Colonic mucosa (tissue), 4 donors: ENCODE results near the gene FAM83F. TPM values are rescaled to one million over a fixed set of nuclear protein-coding genes. Genes with fewer than 3 reads are reported as not detected.

Experiments used
- DNase-seq: peaks from one replicate; pipeline ENCODE4 v3.0.0-alpha.2; 2020
- H3K27ac ChIP-seq: fragments of 200-600 bp; one replicate; pipeline ENCODE4 v1.8.0; 2021
- H3K27me3 ChIP-seq: fragments of 200-600 bp; one replicate; pipeline ENCODE4 v1.8.0; 2021
- H3K36me3 ChIP-seq: fragments of 200-600 bp; one replicate; pipeline ENCODE4 v1.8.0; 2021
- H3K4me1 ChIP-seq: fragments of 200-600 bp; one replicate; pipeline ENCODE4 v1.8.0; 2021; ENCODE audit warnings: mild to moderate bottlenecking
- H3K4me3 ChIP-seq: fragments of 200-600 bp; one replicate; pipeline ENCODE4 v1.8.0; 2021
- H3K9ac ChIP-seq, 2 donors: one replicate each; pipeline ENCODE4 v1.7.0; 2013; ENCODE audit warnings: control low read depth in 2 of 2, low read depth in 2 of 2, low read length in 2 of 2
- H3K9me3 ChIP-seq: fragments of 200-600 bp; one replicate; pipeline ENCODE4 v1.8.0; 2021
- intact Hi-C: fragments of 100-400 bp; cut with DNase I; formaldehyde crosslinking; loops from one replicate; pipeline ENCODE4 v1.14.1; 2022
- total RNA-seq, 2 donors: library from RNA; stranded (reverse); fragmentation: NEBNext Ultra II Directional in 1 of 2; extraction: Animal tissue kit (Norgen Biotek cat#: 25700) in 1 of 2; gene quantifications; one replicate each; pipeline ENCODE4 v1.2.1, GENCODE V29; 2021
- TF ChIP-seq, protein P1 (sequence below): fragments of 200-600 bp; IDR thresholded peaks from one replicate; pipeline ENCODE4 v1.8.0; 2022; ENCODE audit warnings: antibody characterized with exemption, mild to moderate bottlenecking
- donor health status: healthy.
- donor health status: DM: no; HTN: no; CAD: no.
- donor health status: DM: no; HTN: no; CAD: no.

FAM83F gene
- total RNA-seq, 2 donors from 2014 or later: 38.3 to 40.6 TPM

DNA sequence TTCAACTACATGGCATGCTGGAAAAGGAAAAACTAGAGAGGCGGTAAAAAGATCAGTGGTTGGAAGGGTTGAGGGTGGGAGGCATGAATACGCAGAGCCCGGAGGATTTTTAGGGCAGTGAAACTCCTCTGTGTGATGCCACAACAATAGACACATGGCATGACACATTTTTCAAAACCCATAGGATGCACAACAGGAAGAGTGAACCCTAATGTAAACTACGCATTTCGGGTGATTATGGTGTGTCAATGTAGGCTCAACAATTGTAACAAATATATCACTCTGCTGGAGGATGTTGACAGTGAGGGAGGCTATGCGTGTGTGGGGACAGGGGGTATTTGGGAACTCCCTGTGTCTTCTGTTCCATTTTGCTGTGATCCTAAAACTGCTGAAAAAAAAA, 15.7 kb upstream of the FAM83F start:
- no peak for DNase-seq
- Histone ChIP-seq H3K4me1 (no peaks in the 10 kb centered on the region), H3K9me3 (no peaks in the 10 kb centered on the region), H3K36me3 (no peaks in the 10 kb centered on the region), H3K9ac (no peak overlapping the region), H3K27ac (no peak overlapping the region), H3K4me3 (no peak overlapping the region), H3K27me3 (no peaks in the 10 kb centered on the region)
- intact Hi-C loops: no loop called here
- TF ChIP-seq, protein P1, sequence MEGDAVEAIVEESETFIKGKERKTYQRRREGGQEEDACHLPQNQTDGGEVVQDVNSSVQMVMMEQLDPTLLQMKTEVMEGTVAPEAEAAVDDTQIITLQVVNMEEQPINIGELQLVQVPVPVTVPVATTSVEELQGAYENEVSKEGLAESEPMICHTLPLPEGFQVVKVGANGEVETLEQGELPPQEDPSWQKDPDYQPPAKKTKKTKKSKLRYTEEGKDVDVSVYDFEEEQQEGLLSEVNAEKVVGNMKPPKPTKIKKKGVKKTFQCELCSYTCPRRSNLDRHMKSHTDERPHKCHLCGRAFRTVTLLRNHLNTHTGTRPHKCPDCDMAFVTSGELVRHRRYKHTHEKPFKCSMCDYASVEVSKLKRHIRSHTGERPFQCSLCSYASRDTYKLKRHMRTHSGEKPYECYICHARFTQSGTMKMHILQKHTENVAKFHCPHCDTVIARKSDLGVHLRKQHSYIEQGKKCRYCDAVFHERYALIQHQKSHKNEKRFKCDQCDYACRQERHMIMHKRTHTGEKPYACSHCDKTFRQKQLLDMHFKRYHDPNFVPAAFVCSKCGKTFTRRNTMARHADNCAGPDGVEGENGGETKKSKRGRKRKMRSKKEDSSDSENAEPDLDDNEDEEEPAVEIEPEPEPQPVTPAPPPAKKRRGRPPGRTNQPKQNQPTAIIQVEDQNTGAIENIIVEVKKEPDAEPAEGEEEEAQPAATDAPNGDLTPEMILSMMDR: no peak

DNA sequence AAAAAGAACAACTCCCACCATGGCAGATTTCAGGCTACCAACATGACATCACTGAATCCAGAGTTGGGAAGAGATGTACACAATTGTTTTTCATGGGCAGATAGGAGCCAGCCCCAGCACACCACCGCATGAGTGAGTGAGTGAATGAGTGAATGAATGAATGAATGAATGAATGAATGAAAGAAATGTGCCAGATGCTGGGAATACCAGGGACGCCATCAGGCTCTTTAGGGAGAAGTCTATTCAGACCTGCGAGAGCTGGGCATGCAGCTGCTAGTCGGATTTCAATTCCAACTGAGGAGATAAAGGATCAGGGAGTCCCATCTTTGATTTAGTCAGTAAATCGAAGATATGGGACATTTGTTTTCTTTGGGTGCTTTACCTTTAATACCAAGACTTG, 15.3 kb upstream of the FAM83F start:
- no peaks in the 10 kb centered on the region for H3K36me3 ChIP-seq

DNA sequence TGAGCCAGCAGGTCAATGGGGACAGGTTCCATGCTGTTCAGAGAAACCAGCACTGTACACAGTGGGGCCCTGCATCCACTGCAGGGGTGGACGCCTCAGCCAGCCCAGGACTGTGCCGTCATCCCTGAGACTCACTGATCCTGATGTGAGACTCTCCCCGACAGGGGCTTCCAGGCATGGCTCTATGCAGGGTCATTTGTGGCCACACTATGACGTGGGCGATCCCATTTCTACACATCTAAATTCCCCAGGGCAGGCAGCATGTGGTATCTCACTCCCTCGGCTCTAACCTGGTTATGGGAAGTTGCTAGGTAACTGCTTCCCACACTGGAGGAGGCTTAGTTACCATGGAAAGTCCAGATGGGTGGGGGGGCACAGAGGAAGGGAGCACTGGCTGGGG, 14.2 kb upstream of the FAM83F start:
- Histone ChIP-seq H3K27me3 (no peaks in the 10 kb centered on the region), H3K4me1 (no peaks in the 10 kb centered on the region), H3K36me3 (no peaks in the 10 kb centered on the region), H3K9ac (no peak overlapping the region), H3K4me3 (no peak overlapping the region), H3K9me3 (no peaks in the 10 kb centered on the region), H3K27ac (no peak overlapping the region)
- TF ChIP-seq, protein P1: no peak
- intact Hi-C loops: no loop called here
- no peak for DNase-seq

More for the DNA sequence above, 15.3 kb upstream of the FAM83F start:
- TF ChIP-seq, protein P1: no peak
- H3K4me3 ChIP-seq: no peak overlapping the region
- no peaks in the 10 kb centered on the region for H3K9me3 ChIP-seq
- no peak for DNase-seq
- intact Hi-C loops: no loop called here
- H3K27me3 ChIP-seq: no peaks in the 10 kb centered on the region
- no peak overlapping the region for H3K27ac ChIP-seq
- H3K4me1 ChIP-seq: no peaks in the 10 kb centered on the region
- H3K9ac ChIP-seq: no peak overlapping the region

DNA sequence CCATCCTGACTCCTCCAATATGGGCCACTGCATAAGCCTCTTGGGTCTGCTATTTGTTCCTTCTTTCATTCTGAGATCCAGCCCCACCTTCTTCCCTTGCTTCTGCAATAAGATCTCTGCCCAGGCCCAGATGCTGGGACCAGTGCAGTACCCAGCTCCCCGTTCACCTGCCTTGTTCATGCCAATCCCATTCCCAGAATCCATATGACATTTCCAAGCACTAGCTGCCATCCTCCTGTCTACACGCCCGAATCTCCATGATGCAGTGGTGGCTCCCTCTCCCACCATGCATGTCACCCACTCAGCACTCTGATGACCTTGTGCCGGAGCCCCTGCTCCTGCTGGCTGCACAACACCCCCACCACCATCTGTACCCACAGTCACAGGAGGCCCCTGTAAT, 11.4 kb upstream of the FAM83F start:
- intact Hi-C loops: no loop called here
- Histone ChIP-seq H3K9me3 (no peaks in the 10 kb centered on the region), H3K27ac (no peak overlapping the region)

DNA sequence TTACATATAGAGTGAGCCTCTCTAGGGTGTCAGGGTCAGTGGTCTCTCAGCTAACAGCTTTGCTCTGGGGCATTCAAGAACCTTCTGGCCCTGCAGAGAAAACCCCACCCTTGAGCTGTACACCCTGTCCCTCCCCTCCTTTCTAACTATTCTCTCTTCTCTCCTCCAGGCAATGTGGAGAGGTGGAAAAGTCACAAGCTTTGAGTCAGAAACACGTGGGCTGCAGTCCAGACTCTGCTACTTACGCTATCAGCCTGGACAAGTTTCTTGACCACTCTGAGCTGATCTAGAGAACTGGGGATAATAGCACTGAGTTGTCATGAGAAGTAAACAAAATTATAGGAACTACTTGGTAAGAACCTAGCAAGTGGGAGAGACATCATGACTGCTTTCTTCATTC, 10.7 kb upstream of the FAM83F start:
- no peak overlapping the region for H3K4me3 ChIP-seq
- no peaks in the 10 kb centered on the region for H3K4me1 ChIP-seq
- intact Hi-C loops: no loop called here
- no peaks in the 10 kb centered on the region for H3K27me3 ChIP-seq
- no peaks in the 10 kb centered on the region for H3K9me3 ChIP-seq
- no peak overlapping the region for H3K27ac ChIP-seq
- no peaks in the 10 kb centered on the region for H3K36me3 ChIP-seq
- H3K9ac ChIP-seq: no peak overlapping the region
- DNase-seq: no peak
- TF ChIP-seq, protein P1: no peak

More for the DNA sequence above, 11.4 kb upstream of the FAM83F start:
- Histone ChIP-seq H3K27me3 (no peaks in the 10 kb centered on the region), H3K9ac (no peak overlapping the region), H3K36me3 (no peaks in the 10 kb centered on the region), H3K4me3 (no peak overlapping the region), H3K4me1 (no peaks in the 10 kb centered on the region)
- DNase-seq: no peak
- TF ChIP-seq, protein P1: no peak

DNA sequence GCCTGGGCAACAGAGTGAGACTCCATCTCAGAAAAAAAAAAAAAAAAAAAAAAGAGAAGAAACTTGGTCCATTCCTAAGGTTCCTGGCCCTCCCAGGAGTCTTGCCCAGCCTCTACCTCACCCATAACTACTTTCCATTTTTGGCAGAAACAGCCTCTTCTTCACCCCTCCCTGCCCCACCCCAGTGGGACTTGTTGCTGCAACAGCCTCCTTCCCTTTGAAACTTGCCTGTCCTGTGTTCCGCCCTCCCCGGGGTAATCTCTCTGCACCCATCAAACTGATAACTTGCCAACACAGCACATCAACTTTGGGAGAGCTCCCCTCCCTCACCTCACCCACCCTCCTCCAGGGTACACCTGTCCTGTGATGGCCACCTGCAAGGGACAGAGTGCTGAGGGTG, 10.0 kb upstream of the FAM83F start:
- Histone ChIP-seq H3K36me3 (no peaks in the 10 kb centered on the region), H3K9ac (no peak overlapping the region), H3K4me1 (no peaks in the 10 kb centered on the region), H3K4me3 (no peak overlapping the region), H3K27me3 (no peaks in the 10 kb centered on the region), H3K27ac (no peak overlapping the region), H3K9me3 (no peaks in the 10 kb centered on the region)
- TF ChIP-seq, protein P1: no peak
- DNase-seq: no peak
- intact Hi-C loops: no loop called here
